Heart right ventricle (tissue), 16 donors: ENCODE data around the gene SMAD3. TPM values are rescaled to one million over a fixed set of nuclear protein-coding genes. Genes with fewer than 3 reads are reported as not detected.
A peak's percentile ranks its signal among the peaks of the same experiment; 100 is the strongest.

Experiments used
- ATAC-seq, 8 donors: fragments of 200-7000 bp; cut with Tn5 transposase; one replicate each; pipeline ENCODE4 v1.9.1; 2020; ENCODE audit warnings: mild to moderate bottlenecking in 8 of 8, moderate library complexity in 8 of 8, moderate number of reproducible peaks in 1 of 8
- DNase-seq, 2 donors: peaks; one replicate each; pipeline ENCODE4 v3.0.0-alpha.2; 2020
- H3K27ac ChIP-seq, 10 donors: fragments of 200-600 bp; sonication (generic) in 2 of 10; one replicate each; pipeline versions ENCODE4 v1.5.0 to v1.8.0; 2020 to 2022; ENCODE audit warnings: mild to moderate bottlenecking in 3 of 10
- H3K27me3 ChIP-seq, 7 donors: fragments of 200-600 bp; one replicate each; pipeline ENCODE4 v1.8.0; 2021 to 2022; ENCODE audit warnings: mild to moderate bottlenecking in 2 of 7
- H3K36me3 ChIP-seq, 9 donors: fragments of 200-600 bp; sonication (generic) in 1 of 9; one replicate each; pipeline versions ENCODE4 v1.5.0 to v1.8.0; 2020 to 2022; ENCODE audit warnings: mild to moderate bottlenecking in 2 of 9
- H3K4me1 ChIP-seq, 9 donors: fragments of 200-600 bp; sonication (generic) in 1 of 9; one replicate each; pipeline versions ENCODE4 v1.5.0 to v1.8.0; 2020 to 2022; ENCODE audit warnings: mild to moderate bottlenecking in 4 of 9
- H3K4me3 ChIP-seq, 10 donors: fragments of 200-600 bp; sonication (generic) in 2 of 10; one replicate each; pipeline versions ENCODE4 v1.5.0 to v1.8.0; 2020 to 2022; ENCODE audit warnings: mild to moderate bottlenecking in 7 of 10, moderate library complexity in 2 of 10
- H3K9me3 ChIP-seq, 11 donors: fragments of 200-600 bp in 10 of 11; sonication (generic) in 2 of 11; one replicate each; pipeline versions ENCODE4 v1.5.0 to v1.8.0; 2013 to 2022; ENCODE audit warnings: mild to moderate bottlenecking in 2 of 11, control low read depth in 1 of 11, moderate library complexity in 1 of 11
- WGBS, 2 donors: extraction: QIAGEN DNeasy Blood & Tissue Kit; methylation state at CpG; one replicate each; pipeline ENCODE4 v1.1.7; 2013; ENCODE audit warnings: inconsistent platforms in 1 of 2; 5-methylcytosine and 5-hydroxymethylcytosine counted together
- intact Hi-C, 10 donors: fragments of 100-400 bp; cut with DNase I; formaldehyde crosslinking; loops; one replicate each; pipeline versions ENCODE4 v1.11.1 to v1.14.2; 2022
- polyA plus RNA-seq, 2 donors: library from polyadenylated mRNA; stranded (reverse); fragments of 200-250 nt; gene quantifications; one replicate each; pipeline ENCODE4 v1.2.3, GENCODE V29; 2013
- total RNA-seq, 10 donors: library from RNA; stranded (reverse); fragmentation: NEBNext Ultra II Directional in 3 of 10; extraction: Animal tissue kit (Norgen Biotek cat#: 25700) in 3 of 10; gene quantifications; one replicate each; pipeline versions ENCODE4 v1.2.1 to v1.2.4, GENCODE V29; 2021 to 2023
- TF ChIP-seq, protein P1 (sequence below), 9 donors: fragments of 200-600 bp; sonication (generic) in 2 of 9; IDR thresholded peaks; one replicate each; pipeline versions ENCODE4 v1.5.0 to v1.8.0; 2021 to 2022; ENCODE audit warnings: antibody characterized with exemption in 9 of 9, mild to moderate bottlenecking in 5 of 9, moderate library complexity in 1 of 9
- donor health status: Arrhythmogenic right ventricular cardiomyopathy.
- donor health status: ischemic (EF 13 %, LVEDD 7.1; RV severe dilation, severe dysfunction).
- donor health status: healthy with polysubstance abuse.
- donor health status: DM: no; HTN: yes; CAD: no.
- donor health status: DM: no; HTN: no; CAD: no.
- donor health status: ischemic (EF 25% LVEDD 6.9; RV normal size, moderate dysfunction).
- donor health status: ischemic (EF 25% LVEDD 5.7; RV mildly dilated, moderate dysfunction).
- donor health status: healthy.
- donor health status: DM: yes; HTN: yes; CAD: no.
- donor health status: Ischemic cardiomyopathy.
- donor health status: ischemic (EF 35%, LVEDD 5.7; RV mildly dilated, moderate dysfunction).
- donor health status: nonischemic (EF 11% LVEDD 7.7; RV severe dilation, severe dysfunction).
- donor health status: DM: yes; HTN: yes; CAD: no.
- donor health status: PGD.
- donor health status: ischemic (EF 29% LVEDD 5.4; RV normal size, mild dysfunction).
- donor health status: nonischemic (EF 23%, LVEDD 6.1; RV moderate dilation, normal function).

SMAD3 gene
- total and polyA plus RNA-seq, 12 donors: 6.2 to 44.8 (median 15.5) TPM

DNA sequence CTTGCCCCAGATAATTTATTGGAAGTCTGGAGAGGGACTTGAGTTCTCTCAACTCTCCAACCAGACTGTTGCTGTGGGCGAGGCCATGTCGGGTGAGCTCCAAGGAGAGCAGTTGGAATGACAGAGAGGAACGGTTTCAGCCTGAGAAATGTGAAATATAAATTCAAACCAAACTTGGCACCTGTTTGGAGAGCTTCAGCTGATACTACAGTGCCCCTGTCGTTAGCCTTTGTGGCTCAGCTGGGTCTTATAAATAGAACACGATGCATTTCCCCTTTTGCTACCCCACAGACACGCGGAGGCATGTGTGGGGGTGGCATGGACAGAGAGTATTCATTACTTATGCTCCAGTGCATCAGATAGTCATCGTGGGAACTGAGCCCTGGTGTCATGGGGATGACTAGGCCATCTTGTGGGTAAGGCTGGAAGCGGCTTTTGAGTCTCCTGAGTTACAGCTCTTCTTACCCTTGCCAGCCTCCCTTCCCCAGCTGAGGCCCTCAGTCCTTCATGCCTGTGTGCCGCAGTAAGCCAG is 15.6 kb downstream of the SMAD3 start:
- Histone ChIP-seq H3K9me3 (no peaks in the 10 kb centered on the region), H3K27ac (peak overlapping the region; percentile 8 to 82 (median 66)), H3K4me1 (peaks cover 13 to 100% (median 69%) of the 10 kb centered on the region in 9 donors), H3K4me3 (no peak overlapping the region), H3K27me3 (no peaks in the 10 kb centered on the region), H3K36me3 (peaks cover 0 to 5% (median 0%) of the 10 kb centered on the region in 9 donors)
- intact Hi-C loops: no loop called here
- peak; percentile 25 to 68 (median 50) for ATAC-seq
- TF ChIP-seq, protein P1, sequence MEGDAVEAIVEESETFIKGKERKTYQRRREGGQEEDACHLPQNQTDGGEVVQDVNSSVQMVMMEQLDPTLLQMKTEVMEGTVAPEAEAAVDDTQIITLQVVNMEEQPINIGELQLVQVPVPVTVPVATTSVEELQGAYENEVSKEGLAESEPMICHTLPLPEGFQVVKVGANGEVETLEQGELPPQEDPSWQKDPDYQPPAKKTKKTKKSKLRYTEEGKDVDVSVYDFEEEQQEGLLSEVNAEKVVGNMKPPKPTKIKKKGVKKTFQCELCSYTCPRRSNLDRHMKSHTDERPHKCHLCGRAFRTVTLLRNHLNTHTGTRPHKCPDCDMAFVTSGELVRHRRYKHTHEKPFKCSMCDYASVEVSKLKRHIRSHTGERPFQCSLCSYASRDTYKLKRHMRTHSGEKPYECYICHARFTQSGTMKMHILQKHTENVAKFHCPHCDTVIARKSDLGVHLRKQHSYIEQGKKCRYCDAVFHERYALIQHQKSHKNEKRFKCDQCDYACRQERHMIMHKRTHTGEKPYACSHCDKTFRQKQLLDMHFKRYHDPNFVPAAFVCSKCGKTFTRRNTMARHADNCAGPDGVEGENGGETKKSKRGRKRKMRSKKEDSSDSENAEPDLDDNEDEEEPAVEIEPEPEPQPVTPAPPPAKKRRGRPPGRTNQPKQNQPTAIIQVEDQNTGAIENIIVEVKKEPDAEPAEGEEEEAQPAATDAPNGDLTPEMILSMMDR (IDR thresholded peaks at IDR 0.05): peak in 3 of 9 donors; percentile 17 to 28 (median 26)
- WGBS, 2 donors: 34 to 41% methylated on average over 10 of the region's 10 CpGs
- DNase-seq: peak in 1 of 2 donors; percentile 37

DNA sequence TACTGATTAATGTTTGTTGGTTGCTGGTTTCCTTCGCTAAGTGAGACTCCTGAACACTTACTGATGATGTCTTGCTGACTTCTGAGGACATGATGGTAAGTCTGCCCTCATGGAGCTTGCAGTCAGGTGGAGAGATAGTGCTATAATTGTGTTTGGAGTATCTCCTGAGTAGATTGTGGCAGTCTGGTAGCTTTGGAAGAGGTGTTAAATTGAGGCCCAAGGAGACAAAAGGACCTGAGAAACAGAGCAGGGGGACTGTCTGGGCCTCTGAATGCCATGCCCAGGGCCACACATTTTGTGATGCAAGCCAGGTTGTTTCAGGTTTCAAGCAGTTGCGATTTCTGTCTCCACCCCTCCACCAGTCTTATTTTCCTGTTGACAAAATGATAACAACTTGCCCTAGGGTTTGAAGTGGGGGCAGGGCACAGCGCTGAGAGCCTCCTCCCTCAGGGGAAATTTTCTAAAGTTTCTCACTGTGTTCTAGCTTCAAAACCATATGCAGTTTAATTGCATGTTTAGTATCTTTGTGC is 16.7 kb downstream of the SMAD3 start:
- Histone ChIP-seq H3K4me1 (peaks cover 14 to 100% (median 75%) of the 10 kb centered on the region in 9 donors), H3K27ac (peak overlapping the region in 2 of 10 donors; percentile 11 to 70)
- ATAC-seq: no peak

DNA sequence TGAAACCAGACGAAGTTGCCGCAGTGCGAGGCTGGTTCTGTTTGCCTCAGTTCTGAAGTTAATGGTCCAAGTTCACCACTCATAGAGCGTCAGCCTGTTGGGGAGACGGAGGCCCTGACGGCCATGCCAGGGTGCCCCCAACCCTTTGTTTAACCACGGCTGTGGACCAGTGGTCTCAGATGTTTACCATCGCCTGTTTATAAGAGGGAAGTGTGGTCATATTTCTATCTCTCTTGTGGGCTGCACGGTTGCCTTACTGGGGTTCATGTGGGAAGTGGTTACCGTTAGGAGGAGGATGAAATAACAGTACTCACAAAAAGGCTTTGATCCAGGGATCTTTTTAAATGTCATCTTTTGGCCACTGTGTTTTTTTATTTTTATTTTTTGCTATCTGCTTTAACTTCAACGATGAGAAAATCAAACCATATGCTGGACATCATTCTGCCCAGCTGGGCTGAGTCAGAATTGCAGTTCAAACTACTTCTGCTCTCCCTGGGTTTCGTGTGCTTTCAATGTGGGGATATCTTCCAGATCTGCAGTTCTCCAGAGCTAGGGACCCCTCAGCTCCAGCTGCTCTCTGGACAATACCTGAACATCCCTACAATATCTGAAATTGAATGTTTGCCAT is 17.8 kb downstream of the SMAD3 start:
- Histone ChIP-seq H3K4me3 (no peak overlapping the region), H3K27ac (peak overlapping the region in 2 of 10 donors; percentile 11 to 70)

More for the DNA sequence above, 16.7 kb downstream of the SMAD3 start:
- intact Hi-C loops: no loop called here
- 62 to 66% methylated on average over 3 of the region's 3 CpGs for WGBS, 2 donors
- no peak overlapping the region for H3K4me3 ChIP-seq
- TF ChIP-seq, protein P1 (IDR thresholded peaks at IDR 0.05): no peak
- H3K9me3 ChIP-seq: no peaks in the 10 kb centered on the region
- H3K36me3 ChIP-seq: peaks cover 0 to 5% (median 0%) of the 10 kb centered on the region in 9 donors
- no peaks in the 10 kb centered on the region for H3K27me3 ChIP-seq
- no peak for DNase-seq

DNA sequence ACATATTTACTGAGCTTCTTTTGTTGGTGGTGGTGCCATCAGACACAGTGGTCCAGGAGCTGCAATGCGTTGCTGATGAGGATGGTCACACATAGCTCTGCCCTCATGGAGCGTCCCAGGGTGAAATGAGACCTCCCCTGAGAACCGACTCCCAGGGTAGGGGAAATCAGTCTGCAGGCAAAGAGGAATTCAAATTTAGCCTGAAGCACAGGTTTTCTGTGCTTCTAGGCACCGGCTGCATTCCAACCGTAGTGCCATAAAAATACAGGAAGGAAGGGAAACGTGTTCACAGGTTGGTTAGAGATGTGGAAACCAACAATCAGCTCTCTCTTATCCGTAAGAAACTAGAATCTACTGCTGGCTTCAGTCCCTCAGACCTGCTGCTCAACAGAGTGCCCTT is 19.2 kb downstream of the SMAD3 start:
- intact Hi-C loops: no loop called here
- Histone ChIP-seq H3K36me3 (peaks cover 0 to 5% (median 0%) of the 10 kb centered on the region in 9 donors), H3K27ac (no peak overlapping the region), H3K4me3 (no peak overlapping the region), H3K27me3 (no peaks in the 10 kb centered on the region), H3K4me1 (peaks cover 31 to 100% (median 90%) of the 10 kb centered on the region in 9 donors), H3K9me3 (no peaks in the 10 kb centered on the region)
- ATAC-seq (no peak), DNase-seq (no peak)
- TF ChIP-seq, protein P1 (IDR thresholded peaks at IDR 0.05): no peak
- WGBS, 2 donors: 86 to 90% methylated on average over 7 of the region's 7 CpGs

More for the DNA sequence above, 17.8 kb downstream of the SMAD3 start:
- TF ChIP-seq, protein P1 (IDR thresholded peaks at IDR 0.05): no peak
- no peaks in the 10 kb centered on the region for H3K27me3 ChIP-seq
- peaks cover 0 to 5% (median 0%) of the 10 kb centered on the region in 9 donors for H3K36me3 ChIP-seq
- DNase-seq (no peak), ATAC-seq (no peak)
- H3K4me1 ChIP-seq: peaks cover 22 to 100% (median 77%) of the 10 kb centered on the region in 9 donors
- 82 to 89% methylated on average over 12 of the region's 12 CpGs for WGBS, 2 donors
- H3K9me3 ChIP-seq: no peaks in the 10 kb centered on the region
- intact Hi-C loops: no loop called here
